ENCODE data around the gene B4GALNT1. TPM values are rescaled to one million over a fixed set of nuclear protein-coding genes. Genes with fewer than 3 reads are reported as not detected.

The B4GALNT1 gene
- total and polyA plus RNA-seq, 10 of the 15 experiments (the other 5 are each of a cell fraction or from before 2014, with no cell fraction given): 0.01 to 0.38 (median 0.14) TPM; not detected in 3

GRCh38 chr12:57580466-57580795, 52.6 kb downstream of the B4GALNT1 start (continued):
- TF ChIP-seq CREB1 (IDR thresholded peaks at IDR 0.05; ENCODE audit: low read depth) (no peak), ATF3 (IDR thresholded peaks at IDR 0.05; ENCODE audit: borderline replicate concordance, extremely low read depth, low read depth, low read length) (no peak), POU2F2 (IDR thresholded peaks at IDR 0.05; ENCODE audit: borderline replicate concordance, low read depth, low read length) (no peak)

GRCh38 chr12:57579677-57580465, 53.1 kb downstream of the B4GALNT1 start:
- CTCF ChIA-PET: interaction anchor here (0.6 to 7.8 kb wide), 7 partner anchors 34 to 124 kb away, joined by 3 to 119 read pairs (median 7); partner anchors contain the start of genes GLI1 and INHBE
- H3K4me1 ChIP-seq (ENCODE audit: control insufficient read depth, insufficient read depth, low read length): no peaks in the 10 kb centered on the region
- POLR2A ChIA-PET: interaction anchor here (0.6 to 1.1 kb wide), 2 partner anchors 36 to 1085 kb away, joined by 3 read pairs; no protein-coding TSS in a partner anchor
- TF ChIP-seq FOXM1 (IDR thresholded peaks at IDR 0.05; ENCODE audit: low read depth, low read length) (no peak), CHD1 (IDR thresholded peaks at IDR 0.05; ENCODE audit: low read depth, low read length) (no peak), CREB1 (IDR thresholded peaks at IDR 0.05; ENCODE audit: low read depth) (no peak), IRF4 (IDR thresholded peaks at IDR 0.05; ENCODE audit: low read depth, low read length) (no peak), CEBPZ (IDR thresholded peaks at IDR 0.05; ENCODE audit: low read depth, low read length) (no peak)
- H3K4me3 ChIP-seq: no peak overlapping the region
- H3K27me3 ChIP-seq (replicated peaks in 1 of 2; ENCODE audit: control insufficient read depth in 2 of 2, insufficient read depth in 2 of 2, low read length in 1 of 2): no peaks in the 10 kb centered on the region; a peak in 2 of 4 replicates
- RAD21 ChIA-PET (ENCODE audit: unreplicated experiment): interaction anchor here (0.9 kb wide), 1 partner anchor 53 kb away, joined by 3 read pairs; the partner anchor contains the start of gene B4GALNT1
- FAIRE-seq (no peak), ATAC-seq (no peak), DNase-seq (ENCODE audit: low read depth, low spot score) (no peak)
- no peak overlapping the region for H3K27ac ChIP-seq (ENCODE audit: control insufficient read depth, insufficient read depth)
- no peaks in the 10 kb centered on the region for H3K9me3 ChIP-seq (replicated peaks; ENCODE audit: control insufficient read depth, insufficient read depth, low read length)
- no peak overlapping the region for H2AFZ ChIP-seq (ENCODE audit: control insufficient read depth, low read depth, low read length)
- no TSS peak for BruUV-seq (replicated peaks)
- no peaks in the 10 kb centered on the region for H3K79me2 ChIP-seq (ENCODE audit: control insufficient read depth, insufficient read depth, low read length)
- WGBS (ENCODE audit: insufficient coverage, insufficient replicate concordance, low lambda C conversion rate, missing lambda C conversion rate): 39% methylated on average over 8 of the region's 8 CpGs
- H3K4me2 ChIP-seq (ENCODE audit: control insufficient read depth, insufficient read depth): no peak overlapping the region
- H4K20me1 ChIP-seq (ENCODE audit: control insufficient read depth, insufficient read depth): no peaks in the 10 kb centered on the region
- SMC1A ChIA-PET (ENCODE audit: uncharacterized antibody, unreplicated experiment): interaction anchor here (1.0 to 1.3 kb wide), 3 partner anchors 41 to 121 kb away, joined by 3 to 6 read pairs (median 3); no protein-coding TSS in a partner anchor
- H3K9ac ChIP-seq (ENCODE audit: control insufficient read depth, insufficient read depth, low read length): no peak overlapping the region
- in situ Hi-C loops (cut with MboI): no loop called here
- H3K36me3 ChIP-seq (ENCODE audit: control insufficient read depth in 2 of 2, insufficient read depth in 2 of 2, low read length in 1 of 2): no peaks in the 10 kb centered on the region
- intact Hi-C loops (cut with micrococcal nuclease; ENCODE audit: unreplicated experiment): loop anchor here (10.0 kb wide), 1 partner anchor 325 kb away; no protein-coding TSS in a partner anchor
